GM23338 (cell line): ENCODE results near the gene SHMT1. TPM values are rescaled to one million over a fixed set of nuclear protein-coding genes. Genes with fewer than 3 reads are reported as not detected.

Source experiments
- ATAC-seq: fragments of 200-7000 bp; cut with Tn5 transposase; 3 replicates; pipeline ENCODE4 v1.9.1; 2020
- DNase-seq: peaks from one replicate; pipeline ENCODE4 v3.0.0-alpha.2; 2015; ENCODE audit warnings: low spot score
- H2AFZ ChIP-seq: fragments of 200-600 bp; sonication (generic); 2 replicates; pipeline ENCODE4 v1.8.0; 2016; ENCODE audit warnings: antibody characterized with exemption, mild to moderate bottlenecking, moderate library complexity
- H3F3A ChIP-seq: fragments of 200-600 bp; sonication (generic); replicated peaks from 2 replicates; pipeline ENCODE4 v1.8.0; 2017; ENCODE audit warnings: antibody characterized with exemption, mixed run types, low read depth
- H3K27ac ChIP-seq: fragments of 200-600 bp; sonication (generic); 2 replicates; pipeline ENCODE4 v1.6.1; 2016; ENCODE audit warnings: low read depth
- H3K27me3 ChIP-seq: fragments of 200-600 bp; sonication (generic); 2 replicates; pipeline ENCODE4 v1.8.0; 2016; ENCODE audit warnings: mild to moderate bottlenecking, mixed run types, moderate library complexity; ENCODE audit not compliant: insufficient read depth
- H3K36me3 ChIP-seq: fragments of 200-600 bp; sonication (generic); 2 replicates; pipeline ENCODE4 v1.8.0; 2016; ENCODE audit warnings: mild to moderate bottlenecking; ENCODE audit not compliant: insufficient read depth
- H3K4me1 ChIP-seq: fragments of 200-600 bp; sonication (generic); 2 replicates; pipeline ENCODE4 v1.8.0; 2016; ENCODE audit warnings: mild to moderate bottlenecking, moderate library complexity; ENCODE audit not compliant: insufficient read depth
- H3K4me2 ChIP-seq: fragments of 200-600 bp; sonication (generic); 2 replicates; pipeline ENCODE4 v1.7.1; 2017; ENCODE audit warnings: mixed run types
- H3K4me3 ChIP-seq: fragments of 200-600 bp; sonication (generic); 2 replicates; pipeline ENCODE4 v1.6.1; 2016; ENCODE audit warnings: mixed run types
- H3K79me2 ChIP-seq: fragments of 200-600 bp; sonication (generic); replicated peaks from 2 replicates; pipeline ENCODE4 v1.8.0; 2017; ENCODE audit warnings: mild to moderate bottlenecking; ENCODE audit not compliant: insufficient read depth
- H3K9me2 ChIP-seq: fragments of 200-600 bp; sonication (generic); 2 replicates; pipeline ENCODE4 v1.8.0; 2017; ENCODE audit not compliant: insufficient read depth
- H4K20me1 ChIP-seq: fragments of 200-600 bp; sonication (generic); replicated peaks from 2 replicates; pipeline ENCODE4 v1.8.0; 2017; ENCODE audit warnings: mild to moderate bottlenecking; ENCODE audit not compliant: insufficient read depth
- H3K27ac Mint-ChIP-seq: 2 replicates; pipeline ENCODE4 v1.8.0; 2020; ENCODE audit warnings: inconsistent platforms, mild to moderate bottlenecking, moderate library complexity, mixed read lengths
- H3K27me3 Mint-ChIP-seq: 3 replicates; pipeline ENCODE4 v1.8.0; 2022; ENCODE audit warnings: low read depth, mild to moderate bottlenecking, moderate library complexity, mixed read lengths, inconsistent platforms; ENCODE audit not compliant: insufficient read depth, poor library complexity
- H3K36me3 Mint-ChIP-seq: 3 replicates; pipeline ENCODE4 v1.8.0; 2021; ENCODE audit warnings: low read depth, mild to moderate bottlenecking, inconsistent platforms, moderate library complexity, mixed read lengths
- H3K4me1 Mint-ChIP-seq: 3 replicates; pipeline ENCODE4 v1.8.0; 2020; ENCODE audit warnings: mild to moderate bottlenecking, inconsistent platforms, mixed read lengths
- H3K4me3 Mint-ChIP-seq: 3 replicates; pipeline ENCODE4 v1.8.0; 2021; ENCODE audit warnings: moderate library complexity, mild to moderate bottlenecking, inconsistent platforms, mixed read lengths
- H3K9me3 Mint-ChIP-seq: 3 replicates; pipeline ENCODE4 v1.8.0; 2020; ENCODE audit warnings: moderate library complexity, mild to moderate bottlenecking, inconsistent platforms, mixed read lengths
- CREB1 ChIP-seq: fragments of 250-450 bp; sonication (Bioruptor Pico); IDR thresholded peaks from 2 replicates; pipeline ENCODE4 v1.5.0; 2020; ENCODE audit warnings: low read depth, mild to moderate bottlenecking, moderate library complexity
- ETS1 ChIP-seq: IDR thresholded peaks from 2 replicates; pipeline ENCODE4 v1.6.1; 2016; ENCODE audit warnings: antibody characterized with exemption
- EZH2phosphoT487 ChIP-seq: fragments of 200-600 bp; sonication (generic); IDR thresholded peaks from one replicate; pipeline ENCODE4 v1.8.1; 2018; ENCODE audit warnings: antibody characterized with exemption; ENCODE audit not compliant: unreplicated experiment
- NANOG ChIP-seq: IDR thresholded peaks from 2 replicates; pipeline ENCODE4 v1.6.1; 2016; ENCODE audit warnings: antibody characterized with exemption, borderline replicate concordance
- POLR2AphosphoS5 ChIP-seq: IDR thresholded peaks from 2 replicates; pipeline ENCODE4 v1.6.1; 2016; ENCODE audit warnings: antibody characterized with exemption, low read depth
- STAT1 ChIP-seq: IDR thresholded peaks from one replicate; pipeline ENCODE4 v1.6.1; 2016; ENCODE audit warnings: antibody characterized with exemption; ENCODE audit not compliant: unreplicated experiment
- ZNF114 ChIP-seq: fragments of 250-450 bp; sonication (Bioruptor Pico); IDR thresholded peaks from 2 replicates; pipeline ENCODE4 v1.5.0; 2020; ENCODE audit warnings: mild to moderate bottlenecking, moderate library complexity
- ZNF331 ChIP-seq: fragments of 250-450 bp; sonication (Bioruptor Pico); IDR thresholded peaks from 2 replicates; pipeline ENCODE4 v1.5.0; 2020; ENCODE audit warnings: low read depth, mild to moderate bottlenecking, moderate library complexity
- polyA plus RNA-seq: library from polyadenylated mRNA; unstranded; fragments of >200 nt; fragmentation: Nextera tagmentation; extraction: Ambion mirVana; gene quantifications from 2 replicates; pipeline ENCODE4 v1.2.1, GENCODE V29; 2016
- total RNA-seq: library from RNA; depleted of rRNA; stranded (reverse); fragments of >200 nt; shearing (Covaris generic); gene quantifications from 2 replicates; pipeline ENCODE4 v1.2.3, GENCODE V29; 2014
- TF ChIP-seq, protein P1 (sequence below): IDR thresholded peaks from one replicate; pipeline ENCODE4 v1.6.1; 2018; ENCODE audit warnings: antibody characterized with exemption; ENCODE audit not compliant: unreplicated experiment

Gene SHMT1
- total and polyA plus RNA-seq, 2 experiments from 2014 or later = 22.8 to 33.3 TPM

- Mint-ChIP-seq H3K9me3 (no peaks in the 10 kb centered on the region), H3K27ac (no peak overlapping the region), H3K36me3 (no peaks in the 10 kb centered on the region), H3K4me3 (no peak overlapping the region), H3K27me3 (peaks cover 5% of the 10 kb centered on the region), H3K4me1 (peaks cover 11% of the 10 kb centered on the region; the same call in 2 of the 3 replicates)
- DNase-seq (no peak), ATAC-seq (no peak)
- no peak overlapping the region for H3K4me2 ChIP-seq
- H2AFZ ChIP-seq = no peak overlapping the region
- no peaks in the 10 kb centered on the region for H3K9me2 ChIP-seq
- H4K20me1 ChIP-seq = no peaks in the 10 kb centered on the region
- H3K27me3 ChIP-seq = 0 out of 2 replicates have a peak, but pooled peaks cover 5% of the 10 kb centered on the region
- TF ChIP-seq, protein P1, sequence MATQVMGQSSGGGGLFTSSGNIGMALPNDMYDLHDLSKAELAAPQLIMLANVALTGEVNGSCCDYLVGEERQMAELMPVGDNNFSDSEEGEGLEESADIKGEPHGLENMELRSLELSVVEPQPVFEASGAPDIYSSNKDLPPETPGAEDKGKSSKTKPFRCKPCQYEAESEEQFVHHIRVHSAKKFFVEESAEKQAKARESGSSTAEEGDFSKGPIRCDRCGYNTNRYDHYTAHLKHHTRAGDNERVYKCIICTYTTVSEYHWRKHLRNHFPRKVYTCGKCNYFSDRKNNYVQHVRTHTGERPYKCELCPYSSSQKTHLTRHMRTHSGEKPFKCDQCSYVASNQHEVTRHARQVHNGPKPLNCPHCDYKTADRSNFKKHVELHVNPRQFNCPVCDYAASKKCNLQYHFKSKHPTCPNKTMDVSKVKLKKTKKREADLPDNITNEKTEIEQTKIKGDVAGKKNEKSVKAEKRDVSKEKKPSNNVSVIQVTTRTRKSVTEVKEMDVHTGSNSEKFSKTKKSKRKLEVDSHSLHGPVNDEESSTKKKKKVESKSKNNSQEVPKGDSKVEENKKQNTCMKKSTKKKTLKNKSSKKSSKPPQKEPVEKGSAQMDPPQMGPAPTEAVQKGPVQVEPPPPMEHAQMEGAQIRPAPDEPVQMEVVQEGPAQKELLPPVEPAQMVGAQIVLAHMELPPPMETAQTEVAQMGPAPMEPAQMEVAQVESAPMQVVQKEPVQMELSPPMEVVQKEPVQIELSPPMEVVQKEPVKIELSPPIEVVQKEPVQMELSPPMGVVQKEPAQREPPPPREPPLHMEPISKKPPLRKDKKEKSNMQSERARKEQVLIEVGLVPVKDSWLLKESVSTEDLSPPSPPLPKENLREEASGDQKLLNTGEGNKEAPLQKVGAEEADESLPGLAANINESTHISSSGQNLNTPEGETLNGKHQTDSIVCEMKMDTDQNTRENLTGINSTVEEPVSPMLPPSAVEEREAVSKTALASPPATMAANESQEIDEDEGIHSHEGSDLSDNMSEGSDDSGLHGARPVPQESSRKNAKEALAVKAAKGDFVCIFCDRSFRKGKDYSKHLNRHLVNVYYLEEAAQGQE = no peak
- TF ChIP-seq NANOG = no peak
- TF ChIP-seq ETS1 = no peak
- no peak for TF ChIP-seq ZNF331 (CRISPR knock-in tag)
- TF ChIP-seq ZNF114 = no peak
- no peak for TF ChIP-seq EZH2phosphoT487
- TF ChIP-seq STAT1 = no peak
- no peak for TF ChIP-seq POLR2AphosphoS5
- TF ChIP-seq CREB1 = no peak
- H3F3A ChIP-seq = no peaks in the 10 kb centered on the region
- no peaks in the 10 kb centered on the region for H3K79me2 ChIP-seq
- H3K27ac ChIP-seq = no peak overlapping the region
- no peaks in the 10 kb centered on the region for H3K4me1 ChIP-seq
- H3K4me3 ChIP-seq = no peak overlapping the region
- no peaks in the 10 kb centered on the region for H3K36me3 ChIP-seq
Observed at GRCh38 chr17:18381158-18381952, 18.0 kb upstream of the SHMT1 start.

GRCh38 chr17:18380471-18381157, 17.3 kb upstream of the SHMT1 start:
- H3K27ac ChIP-seq = no peak overlapping the region
- Mint-ChIP-seq H3K4me3 (no peak overlapping the region), H3K4me1 (peaks cover 11% of the 10 kb centered on the region; the same call in 2 of the 3 replicates), H3K9me3 (peaks cover 3% of the 10 kb centered on the region), H3K27me3 (peaks cover 8% of the 10 kb centered on the region), H3K36me3 (no peaks in the 10 kb centered on the region), H3K27ac (no peak overlapping the region)
- no peaks in the 10 kb centered on the region for H3K79me2 ChIP-seq
- no peaks in the 10 kb centered on the region for H4K20me1 ChIP-seq
- no peak overlapping the region for H3K4me3 ChIP-seq
- TF ChIP-seq ETS1 = no peak
- no peak for TF ChIP-seq ZNF331 (CRISPR knock-in tag)
- H3K9me2 ChIP-seq = no peaks in the 10 kb centered on the region
- H3K36me3 ChIP-seq = no peaks in the 10 kb centered on the region
- H3K27me3 ChIP-seq = 0 out of 2 replicates have a peak, but pooled peaks cover 5% of the 10 kb centered on the region
- no peak overlapping the region for H2AFZ ChIP-seq
- DNase-seq = no peak
- no peaks in the 10 kb centered on the region for H3K4me1 ChIP-seq
- no peaks in the 10 kb centered on the region for H3F3A ChIP-seq
- ATAC-seq = no peak
- H3K4me2 ChIP-seq = no peak overlapping the region
